Kidney (tissue), 14 donors: ENCODE measurements around the gene TRIM25. TPM values are rescaled to one million over a fixed set of nuclear protein-coding genes. Genes with fewer than 3 reads are reported as not detected.

Experiments
- DNase-seq, 5 donors: peaks; one replicate each; pipeline ENCODE4 v3.0.0-alpha.2; 2013 to 2020
- FAIRE-seq: peaks from 2 replicates; lab custom pipeline; 2012; peaks lifted over from hg19 to GRCh38; lab: Jason Lieb, UNC
- H3K27ac ChIP-seq, 2 donors: one replicate each; pipeline ENCODE4 v1.7.0; 2013; ENCODE audit warnings: low read depth in 2 of 2, low read length in 2 of 2, inconsistent platforms in 1 of 2
- H3K27me3 ChIP-seq: one replicate; pipeline ENCODE4 v1.7.1; 2013; ENCODE audit warnings: low read length, inconsistent platforms; ENCODE audit not compliant: control insufficient read depth, insufficient read depth
- H3K36me3 ChIP-seq, 3 donors: one replicate each; pipeline versions ENCODE4 v1.7.0 to v1.7.1; 2013; ENCODE audit warnings: low read length in 3 of 3, control low read depth in 1 of 3, inconsistent platforms in 1 of 3; ENCODE audit not compliant: insufficient read depth in 3 of 3, control insufficient read depth in 2 of 3
- H3K4me1 ChIP-seq, 3 donors: one replicate each; pipeline versions ENCODE4 v1.7.0 to v1.7.1; 2013; ENCODE audit warnings: low read length in 3 of 3, inconsistent platforms in 1 of 3, low read depth in 1 of 3; ENCODE audit not compliant: control insufficient read depth in 2 of 3, insufficient read depth in 2 of 3
- H3K4me3 ChIP-seq, 3 donors: one replicate each; pipeline versions ENCODE4 v1.7.0 to v1.8.1; 2013; ENCODE audit warnings: low read length in 3 of 3, control low read depth in 1 of 3, inconsistent platforms in 1 of 3
- H3K9ac ChIP-seq, 3 donors: one replicate each; pipeline versions ENCODE4 v1.7.0 to v1.7.1; 2013; ENCODE audit warnings: low read length in 3 of 3, control low read depth in 1 of 3, inconsistent platforms in 1 of 3
- H3K9me3 ChIP-seq, 3 donors: one replicate each; pipeline versions ENCODE4 v1.7.0 to v1.7.1; 2013; ENCODE audit warnings: low read length in 3 of 3, control low read depth in 1 of 3, inconsistent platforms in 1 of 3; ENCODE audit not compliant: control insufficient read depth in 2 of 3, insufficient read depth in 1 of 3
- CTCF ChIP-seq: IDR thresholded peaks from 3 replicates; pipeline ENCODE4 v1.5.1; 2012; ENCODE audit warnings: mild to moderate bottlenecking, moderate library complexity, borderline replicate concordance; ENCODE audit not compliant: insufficient read depth; ENCODE audit errors: extremely low read depth
- intact Hi-C: fragments of 100-400 bp; cut with DNase I; formaldehyde crosslinking; loops from one replicate; pipeline ENCODE4 v1.11.1; 2022
- polyA plus RNA-seq: library from polyadenylated mRNA; stranded (reverse); fragments of 350-450 nt; fragmentation: Illumina TruSeq; extraction: RNeasy Lipid Tissue Mini Kit (QIAGEN cat#74804); gene quantifications from one replicate; pipeline ENCODE4 v1.2.3, GENCODE V29; 2014; ENCODE audit warnings: low read depth, low replicate concordance; ENCODE audit not compliant: insufficient read depth
- total RNA-seq: library from RNA; stranded (reverse); fragmentation: NEBNext Ultra II Directional; extraction: Animal tissue kit (Norgen Biotek cat#: 25700); gene quantifications from one replicate; pipeline ENCODE4 v1.2.1, GENCODE V29; 2021
- donor health status: control.
- donor health status: control.
- donor health status: control.
- donor health status: control.
- donor health status: control.
- donor health status: DM: yes; HTN: yes; CAD: no.
- donor health status: Normal renal cell carcinoma (clear cell type).

The TRIM25 gene
- total and polyA plus RNA-seq, 2 donors from 2014 or later, result 8.4 to 62.3 TPM

- intact Hi-C loops, result no loop called here
Measured at GRCh38 chr17:56918916-56919315, 5.1 kb upstream of the TRIM25 start.

GRCh38 chr17:56917559-56918296 lies 3.9 kb upstream of the TRIM25 start:
- Histone ChIP-seq H3K4me1 (peaks cover 0 to 12% (median 3%) of the 10 kb centered on the region in 3 donors), H3K27ac (no peak overlapping the region), H3K27me3 (no peaks in the 10 kb centered on the region), H3K36me3 (no peaks in the 10 kb centered on the region), H3K9me3 (no peaks in the 10 kb centered on the region), H3K9ac (no peak overlapping the region), H3K4me3 (no peak overlapping the region)
- no peak for FAIRE-seq
- intact Hi-C loops, result no loop called here
- no peak for DNase-seq
- TF ChIP-seq CTCF, result no peak

More at GRCh38 chr17:56918916-56919315, 5.1 kb upstream of the TRIM25 start:
- H3K4me1 ChIP-seq, result peaks cover 0 to 8% (median 0%) of the 10 kb centered on the region in 3 donors
- DNase-seq (no peak), FAIRE-seq (no peak)
- no peak overlapping the region for H3K9ac ChIP-seq
- no peak for TF ChIP-seq CTCF
- no peaks in the 10 kb centered on the region for H3K36me3 ChIP-seq
- H3K9me3 ChIP-seq, result no peaks in the 10 kb centered on the region
- no peak overlapping the region for H3K4me3 ChIP-seq
- H3K27me3 ChIP-seq, result no peaks in the 10 kb centered on the region
- H3K27ac ChIP-seq, result no peak overlapping the region

- DNase-seq (no peak), FAIRE-seq (no peak)
- H3K27ac ChIP-seq, result peak overlapping the region; percentile 79 to 93
- no peaks in the 10 kb centered on the region for H3K36me3 ChIP-seq
- H3K9me3 ChIP-seq, result no peaks in the 10 kb centered on the region
- H3K4me3 ChIP-seq, result peak overlapping the region; percentile 73 to 94 (median 85)
- H3K9ac ChIP-seq, result peak overlapping the region; percentile 57 to 92 (median 57)
- H3K4me1 ChIP-seq, result peaks cover 0 to 24% (median 12%) of the 10 kb centered on the region in 3 donors
- no peaks in the 10 kb centered on the region for H3K27me3 ChIP-seq
- no peak for TF ChIP-seq CTCF
- intact Hi-C loops, result no loop called here
Measured at GRCh38 chr17:56914581-56915273, 878 bp upstream of the TRIM25 start.
